ENCODE data around the gene KCNH4. TPM values are rescaled to one million over a fixed set of nuclear protein-coding genes. Genes with fewer than 3 reads are reported as not detected.
"Not testable (repeated sequence)": the region's sequence is repeated elsewhere in the genome, so short reads cannot be mapped to it uniquely, and the experiment has no call there.

Gene KCNH4
- polyA plus RNA-seq, 10 donors = 0.03 to 0.06 (median 0.05) TPM; not detected in 7

GRCh38 chr17:42179335-42179734 is 1.6 kb downstream of the KCNH4 start:
- no peak for DNase-seq

- DNase-seq = no peak
These were observed 2.1 kb downstream of the KCNH4 start for GRCh38 chr17:42178817-42179216.

- no peak for DNase-seq
These were observed 3.3 kb downstream of the KCNH4 start for GRCh38 chr17:42177684-42178083.

GRCh38 chr17:42174126-42174783 is 6.7 kb downstream of the KCNH4 start:
- DNase-seq = no peak

GRCh38 chr17:42171831-42172230 is 9.1 kb downstream of the KCNH4 start:
- DNase-seq = no peak

GRCh38 chr17:42169351-42169750 is 11.6 kb downstream of the KCNH4 start:
- DNase-seq = no peak

GRCh38 chr17:42167807-42168206 is 13.1 kb downstream of the KCNH4 start:
- DNase-seq = no peak

GRCh38 chr17:42166196-42166763 is 14.7 kb downstream of the KCNH4 start:
- DNase-seq = no peak

GRCh38 chr17:42165751-42166150 is 15.2 kb downstream of the KCNH4 start:
- no peak for DNase-seq

GRCh38 chr17:42163696-42164407 is 17.1 kb downstream of the KCNH4 start:
- DNase-seq = no peak

- DNase-seq = no peak
These were observed 17.8 kb downstream of the KCNH4 start for GRCh38 chr17:42163113-42163512.

GRCh38 chr17:42160531-42160910 is 20.4 kb downstream of the KCNH4 start:
- DNase-seq = no peak

- DNase-seq = no peak
These were observed 21.0 kb downstream of the KCNH4 start for GRCh38 chr17:42159796-42160530.

GRCh38 chr17:42155614-42156045 is 25.3 kb downstream of the KCNH4 start:
- peak in 1 of 3 donors; percentile 37 for DNase-seq

GRCh38 chr17:42153919-42154742 is 26.8 kb downstream of the KCNH4 start:
- DNase-seq = peak in 1 of 3 donors; percentile 22

- no peak for DNase-seq
These were observed 33.9 kb downstream of the KCNH4 start for GRCh38 chr17:42146911-42147607.

- DNase-seq = not testable (repeated sequence)
These were observed 37.8 kb downstream of the KCNH4 start for GRCh38 chr17:42143138-42143537.

- peak in 2 of 3 donors; percentile 24 to 70 for DNase-seq
These were observed 38.5 kb downstream of the KCNH4 start for GRCh38 chr17:42142371-42142896.

GRCh38 chr17:42141382-42141781 is 39.6 kb downstream of the KCNH4 start:
- DNase-seq = no peak

GRCh38 chr17:42140690-42141089 is 40.3 kb downstream of the KCNH4 start:
- not testable (repeated sequence) for DNase-seq

All from muscle of back (tissue), 11 donors.